Measurements from ENCODE around the gene SPPL3. TPM values are rescaled to one million over a fixed set of nuclear protein-coding genes. Genes with fewer than 3 reads are reported as not detected.

Gene SPPL3
- total RNA-seq, 1 experiment from 2014 or later: 18.8 TPM

GRCh38 chr12:120799243-120800045, 104.7 kb downstream of the SPPL3 start:
- H3K4me2 ChIP-seq (ENCODE audit: low read length): no peak overlapping the region
- no peak for ATAC-seq
- no peak overlapping the region for H3K4me3 ChIP-seq (ENCODE audit: low read length)
- H3K9ac ChIP-seq (ENCODE audit: low read length): no peak overlapping the region
- no peaks in the 10 kb centered on the region for H3F3A ChIP-seq (ENCODE audit: low read length, unreplicated experiment)
- TF ChIP-seq EZH2phosphoT487 (IDR thresholded peaks at IDR 0.05; ENCODE audit: borderline replicate concordance, low read length) (no peak), EZH2 (IDR thresholded peaks at IDR 0.05; ENCODE audit: low read length, unreplicated experiment) (no peak), CTCF (conservative IDR thresholded peaks at IDR 0.05; ENCODE audit: low read depth, low read length) (no peak)
- H2AFZ ChIP-seq (ENCODE audit: low read length): no peak overlapping the region
- peaks cover 3% of the 10 kb centered on the region; the same call in 1 of the 2 replicates for H3K36me3 ChIP-seq (ENCODE audit: low read depth, low read length)
- DNase-seq: no peak
- ChIA-PET POLR2A (ENCODE audit: unreplicated experiment) (no interaction called here), CTCF (interaction anchor here (0.5 kb wide), 1 partner anchor 9 kb away, joined by 8 read pairs; no protein-coding TSS in a partner anchor)
- no peaks in the 10 kb centered on the region for H3K9me2 ChIP-seq (replicated peaks; ENCODE audit: low read length)
- H4K20me1 ChIP-seq (ENCODE audit: low read length): no peaks in the 10 kb centered on the region
- 0 out of 2 replicates have a peak, but pooled peaks cover 3% of the 10 kb centered on the region for H3K4me1 ChIP-seq (ENCODE audit: insufficient read depth, low read length)
- H3K79me2 ChIP-seq (ENCODE audit: low read length): peaks cover 5% of the 10 kb centered on the region; the same call in 1 of the 2 replicates
- BruUV-seq (replicated peaks): no TSS peak
- H3K27me3 ChIP-seq (ENCODE audit: low read length): no peaks in the 10 kb centered on the region
- no peak overlapping the region for H3K27ac ChIP-seq (ENCODE audit: low read length)
- intact Hi-C loops (cut with micrococcal nuclease): loop anchor here (5.0 kb wide), 1 partner anchor 93 kb away; no protein-coding TSS in a partner anchor
- no peaks in the 10 kb centered on the region for H3K9me3 ChIP-seq (ENCODE audit: low read length)

DNA sequence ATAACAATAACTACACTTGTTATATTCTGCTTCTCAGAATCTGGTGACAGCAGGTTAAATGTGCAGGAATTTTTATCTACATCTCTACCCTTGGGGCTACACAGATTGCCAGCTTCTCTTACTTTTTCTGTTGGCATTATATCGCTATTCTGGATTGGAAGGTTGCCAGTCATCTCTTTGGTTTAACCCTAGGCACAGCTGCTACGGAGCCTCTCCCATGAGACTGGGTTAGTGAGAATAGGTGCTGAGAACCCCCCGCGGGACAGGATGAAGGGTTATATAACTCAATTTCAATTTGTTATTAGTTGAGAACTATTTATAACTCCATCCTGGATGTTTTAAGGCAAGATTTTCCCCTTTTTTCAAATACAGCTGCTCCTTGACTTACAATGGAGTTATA, 105.5 kb downstream of the SPPL3 start:
- peaks cover 5% of the 10 kb centered on the region; the same call in 1 of the 2 replicates for H3K79me2 ChIP-seq (ENCODE audit: low read length)
- 0 out of 2 replicates have a peak, but pooled peaks cover 3% of the 10 kb centered on the region for H3K4me1 ChIP-seq (ENCODE audit: insufficient read depth, low read length)
- H3K27me3 ChIP-seq (ENCODE audit: low read length): no peaks in the 10 kb centered on the region
- H3K27ac ChIP-seq (ENCODE audit: low read length): no peak overlapping the region
- H3K9me3 ChIP-seq (ENCODE audit: low read length): no peaks in the 10 kb centered on the region
- CTCF ChIA-PET: no interaction called here
- H3K9ac ChIP-seq (ENCODE audit: low read length): no peak overlapping the region
- H4K20me1 ChIP-seq (ENCODE audit: low read length): no peaks in the 10 kb centered on the region
- POLR2A ChIA-PET (ENCODE audit: unreplicated experiment): no interaction called here
- H3K36me3 ChIP-seq (ENCODE audit: low read depth, low read length): peaks cover 3% of the 10 kb centered on the region; the same call in 1 of the 2 replicates
- no TSS peak for BruUV-seq (replicated peaks)
- no peak for ATAC-seq
- TF ChIP-seq EZH2phosphoT487 (IDR thresholded peaks at IDR 0.05; ENCODE audit: borderline replicate concordance, low read length) (no peak), CTCF (conservative IDR thresholded peaks at IDR 0.05; ENCODE audit: low read depth, low read length) (no peak), EZH2 (IDR thresholded peaks at IDR 0.05; ENCODE audit: low read length, unreplicated experiment) (no peak)
- H3K4me3 ChIP-seq (ENCODE audit: low read length): no peak overlapping the region
- no peaks in the 10 kb centered on the region for H3K9me2 ChIP-seq (replicated peaks; ENCODE audit: low read length)
- no peak overlapping the region for H3K4me2 ChIP-seq (ENCODE audit: low read length)
- intact Hi-C loops (cut with micrococcal nuclease): no loop called here
- H3F3A ChIP-seq (ENCODE audit: low read length, unreplicated experiment): no peaks in the 10 kb centered on the region
- H2AFZ ChIP-seq (ENCODE audit: low read length): no peak overlapping the region
- no peak for DNase-seq

Data from PC-3 (cell line).